Liver (tissue), 3 donors: ENCODE data around the gene ADRA2C.

ENCODE experiments used
- CTCF ChIP-seq: fragments of 150-350 bp; IDR thresholded peaks from 2 replicates; pipeline ENCODE4 v1.5.1; 2017; ENCODE audit warnings: improper control_type of control experiment, low read depth, low read length; ENCODE audit not compliant: missing input control
- FOXA1 ChIP-seq: IDR thresholded peaks from 2 replicates; pipeline ENCODE4 v1.6.1; 2016; ENCODE audit warnings: antibody characterized with exemption
- HNF4A ChIP-seq, 2 donors: conservative IDR thresholded peaks; 2 replicates each; pipeline ENCODE4 v1.6.1; 2016; ENCODE audit warnings: antibody characterized with exemption in 2 of 2, mild to moderate bottlenecking in 2 of 2
- RAD21 ChIP-seq, 2 donors: IDR thresholded peaks; 2 replicates each; pipeline ENCODE4 v1.6.1; 2016; ENCODE audit warnings: antibody characterized with exemption in 2 of 2, mild to moderate bottlenecking in 2 of 2
- RXRA ChIP-seq, 2 donors: IDR thresholded peaks; 2 replicates each; pipeline ENCODE4 v1.6.1; 2017 to 2018; ENCODE audit warnings: antibody characterized with exemption in 2 of 2, mild to moderate bottlenecking in 1 of 2
- SP1 ChIP-seq: IDR thresholded peaks from 2 replicates; pipeline ENCODE4 v1.6.1; 2018; ENCODE audit warnings: antibody characterized with exemption, mild to moderate bottlenecking
- TAF1 ChIP-seq: conservative IDR thresholded peaks from 2 replicates; pipeline ENCODE4 v1.6.1; 2016; ENCODE audit warnings: antibody characterized with exemption, mild to moderate bottlenecking
- YY1 ChIP-seq: IDR thresholded peaks from 2 replicates; pipeline ENCODE4 v1.6.1; 2016; ENCODE audit warnings: antibody characterized with exemption, mild to moderate bottlenecking
- ZBTB33 ChIP-seq: IDR thresholded peaks from 2 replicates; pipeline ENCODE4 v1.6.1; 2016; ENCODE audit warnings: antibody characterized with exemption
- TF ChIP-seq, protein P1 (sequence below): IDR thresholded peaks from 2 replicates; pipeline ENCODE4 v1.6.1; 2016; ENCODE audit warnings: antibody characterized with exemption
- TF ChIP-seq, protein P2 (sequence below): IDR thresholded peaks from 2 replicates; pipeline ENCODE4 v1.6.1; 2016; ENCODE audit warnings: antibody characterized with exemption, mild to moderate bottlenecking
- TF ChIP-seq, protein P3 (sequence below): IDR thresholded peaks from 2 replicates; pipeline ENCODE4 v1.6.1; 2016; ENCODE audit warnings: antibody characterized with exemption
- donor health status: healthy.
- donor health status: healthy.

- no peak for TF ChIP-seq CTCF
- no peak for TF ChIP-seq TAF1
- TF ChIP-seq, protein P1, sequence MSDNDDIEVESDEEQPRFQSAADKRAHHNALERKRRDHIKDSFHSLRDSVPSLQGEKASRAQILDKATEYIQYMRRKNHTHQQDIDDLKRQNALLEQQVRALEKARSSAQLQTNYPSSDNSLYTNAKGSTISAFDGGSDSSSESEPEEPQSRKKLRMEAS: no peak
- TF ChIP-seq HNF4A (conservative IDR thresholded peaks at IDR 0.05): no peak
- TF ChIP-seq, protein P2, sequence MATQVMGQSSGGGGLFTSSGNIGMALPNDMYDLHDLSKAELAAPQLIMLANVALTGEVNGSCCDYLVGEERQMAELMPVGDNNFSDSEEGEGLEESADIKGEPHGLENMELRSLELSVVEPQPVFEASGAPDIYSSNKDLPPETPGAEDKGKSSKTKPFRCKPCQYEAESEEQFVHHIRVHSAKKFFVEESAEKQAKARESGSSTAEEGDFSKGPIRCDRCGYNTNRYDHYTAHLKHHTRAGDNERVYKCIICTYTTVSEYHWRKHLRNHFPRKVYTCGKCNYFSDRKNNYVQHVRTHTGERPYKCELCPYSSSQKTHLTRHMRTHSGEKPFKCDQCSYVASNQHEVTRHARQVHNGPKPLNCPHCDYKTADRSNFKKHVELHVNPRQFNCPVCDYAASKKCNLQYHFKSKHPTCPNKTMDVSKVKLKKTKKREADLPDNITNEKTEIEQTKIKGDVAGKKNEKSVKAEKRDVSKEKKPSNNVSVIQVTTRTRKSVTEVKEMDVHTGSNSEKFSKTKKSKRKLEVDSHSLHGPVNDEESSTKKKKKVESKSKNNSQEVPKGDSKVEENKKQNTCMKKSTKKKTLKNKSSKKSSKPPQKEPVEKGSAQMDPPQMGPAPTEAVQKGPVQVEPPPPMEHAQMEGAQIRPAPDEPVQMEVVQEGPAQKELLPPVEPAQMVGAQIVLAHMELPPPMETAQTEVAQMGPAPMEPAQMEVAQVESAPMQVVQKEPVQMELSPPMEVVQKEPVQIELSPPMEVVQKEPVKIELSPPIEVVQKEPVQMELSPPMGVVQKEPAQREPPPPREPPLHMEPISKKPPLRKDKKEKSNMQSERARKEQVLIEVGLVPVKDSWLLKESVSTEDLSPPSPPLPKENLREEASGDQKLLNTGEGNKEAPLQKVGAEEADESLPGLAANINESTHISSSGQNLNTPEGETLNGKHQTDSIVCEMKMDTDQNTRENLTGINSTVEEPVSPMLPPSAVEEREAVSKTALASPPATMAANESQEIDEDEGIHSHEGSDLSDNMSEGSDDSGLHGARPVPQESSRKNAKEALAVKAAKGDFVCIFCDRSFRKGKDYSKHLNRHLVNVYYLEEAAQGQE: no peak
- TF ChIP-seq, protein P3, sequence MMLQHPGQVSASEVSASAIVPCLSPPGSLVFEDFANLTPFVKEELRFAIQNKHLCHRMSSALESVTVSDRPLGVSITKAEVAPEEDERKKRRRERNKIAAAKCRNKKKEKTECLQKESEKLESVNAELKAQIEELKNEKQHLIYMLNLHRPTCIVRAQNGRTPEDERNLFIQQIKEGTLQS: no peak
- no peak for TF ChIP-seq RAD21 (IDR thresholded peaks at IDR 0.05)
- TF ChIP-seq FOXA1: no peak
- no peak for TF ChIP-seq YY1
- TF ChIP-seq RXRA (IDR thresholded peaks at IDR 0.05): no peak
- no peak for TF ChIP-seq ZBTB33
- no peak for TF ChIP-seq SP1
Measured at GRCh38 chr4:3733195-3733594, 33.0 kb upstream of the ADRA2C start.
